Hypothalamus (tissue), 51 donors: ENCODE measurements around the gene NQO1.
"Not testable (repeated sequence)": the region's sequence is repeated elsewhere in the genome, so short reads cannot be mapped to it uniquely, and the experiment has no call there.

Source experiments
- DNase-seq, 51 donors: peaks; one replicate each; lab custom pipeline; 2025; lab: John Stamatoyannopoulos, UW

Gene NQO1

GRCh38 chr16:69744363-69745231, 18.2 kb upstream of the NQO1 start:
- DNase-seq, result no peak

DNA sequence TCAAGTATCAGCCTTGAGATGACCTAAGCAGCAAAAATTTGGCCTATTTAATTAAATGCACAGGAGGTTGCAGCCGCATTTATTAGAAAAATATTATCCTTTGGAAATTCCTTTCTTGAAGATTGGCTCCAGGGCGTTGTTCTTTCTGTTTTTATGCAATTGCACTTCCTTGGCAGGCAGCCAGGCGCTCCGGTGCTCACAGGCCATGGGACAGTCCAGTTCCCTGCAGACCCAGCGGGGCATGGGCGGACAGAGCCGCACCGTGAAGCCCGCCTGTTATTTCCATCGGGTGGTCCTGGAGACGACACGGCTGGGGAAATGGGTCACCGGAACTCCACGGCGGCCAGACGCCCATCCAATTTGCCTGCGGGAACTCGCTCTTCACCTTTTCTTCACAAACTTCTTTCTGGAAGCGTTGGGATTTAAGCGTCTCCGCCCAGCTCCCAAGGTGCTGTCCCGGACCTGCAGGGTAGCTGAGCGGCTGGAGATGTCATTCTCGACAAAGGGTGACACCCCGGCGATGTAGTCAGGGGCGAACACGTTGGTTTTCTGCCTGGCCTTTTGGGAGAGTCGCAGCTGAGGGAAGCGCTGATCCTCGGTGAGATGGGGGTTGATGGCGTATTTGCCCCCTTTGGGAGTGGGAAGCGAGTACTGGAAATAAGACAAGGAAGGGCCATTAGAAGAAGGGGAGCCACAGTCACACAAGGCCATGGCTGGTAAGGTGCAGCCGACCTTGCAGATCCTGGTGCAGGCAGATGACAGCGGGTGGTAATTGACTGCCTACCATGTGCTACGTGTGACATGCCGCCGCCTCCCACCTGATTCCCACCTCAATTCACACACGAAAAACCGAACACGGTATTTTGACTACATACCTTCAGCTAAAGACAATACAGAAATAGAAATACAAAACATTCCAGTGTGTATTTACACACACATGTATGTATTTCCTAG, 15.9 kb upstream of the NQO1 start:
- DNase-seq, result peak in 28 of 51 donors; percentile 2 to 49 (median 24)

- peak in 1 of 51 donors; percentile 27 for DNase-seq
Observed at GRCh38 chr16:69741519-69741918, 15.2 kb upstream of the NQO1 start.

DNA sequence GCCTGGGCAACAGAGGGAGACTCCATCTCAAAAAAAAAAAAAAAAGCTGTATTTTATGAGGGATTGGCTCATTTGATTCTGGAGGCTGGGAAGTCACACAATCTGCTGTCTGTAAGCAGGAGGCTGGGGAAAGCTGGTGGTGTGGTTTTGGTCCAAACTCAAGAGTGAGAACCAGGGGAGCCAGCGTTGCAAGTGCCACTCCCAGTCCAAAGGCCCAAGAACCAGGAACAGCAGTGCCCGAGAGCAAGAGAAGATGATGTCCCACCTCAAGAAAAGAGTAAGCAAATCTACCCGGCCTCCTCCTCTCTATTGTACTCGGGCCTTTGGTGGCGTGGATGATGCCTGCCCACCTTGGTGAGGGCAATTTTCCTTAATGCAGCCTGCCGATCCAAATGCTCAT, 5.7 kb upstream of the NQO1 start:
- no peak for DNase-seq

- DNase-seq, result not testable (repeated sequence)
Observed at GRCh38 chr16:69731280-69731679, 4.9 kb upstream of the NQO1 start.

GRCh38 chr16:69729030-69729429, 2.7 kb upstream of the NQO1 start:
- DNase-seq, result not testable (repeated sequence)

GRCh38 chr16:69727916-69728270, 1.5 kb upstream of the NQO1 start:
- peak in 35 of 51 donors; percentile 7 to 82 (median 50) for DNase-seq

GRCh38 chr16:69725480-69726312, 664 bp downstream of the NQO1 start:
- no peak for DNase-seq

DNA sequence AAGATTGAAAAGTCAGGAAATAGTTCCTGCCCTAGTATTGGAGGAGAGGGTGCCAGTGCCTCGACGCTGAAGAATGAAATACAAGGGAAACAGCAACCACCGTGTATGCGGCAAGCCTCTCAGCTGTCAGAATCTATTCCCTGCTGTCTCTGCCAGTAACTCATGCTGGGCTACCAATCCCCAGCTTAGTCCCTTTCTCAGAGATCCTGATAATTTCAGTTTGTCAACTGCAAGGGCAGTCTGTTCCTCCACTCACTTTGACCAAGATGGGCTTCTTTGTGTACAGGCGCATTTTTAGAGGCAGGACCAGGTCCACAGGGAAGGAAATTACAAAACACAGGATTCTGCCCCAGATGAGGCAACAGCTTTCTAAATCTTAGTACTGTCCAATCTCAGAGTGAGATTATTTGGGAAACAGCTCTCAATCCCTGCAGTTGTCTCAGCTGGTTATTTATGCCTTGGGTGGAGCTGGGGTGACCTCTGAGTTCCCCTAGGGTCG, 1.3 kb downstream of the NQO1 start:
- peak in 1 of 51 donors; percentile 18 for DNase-seq

DNA sequence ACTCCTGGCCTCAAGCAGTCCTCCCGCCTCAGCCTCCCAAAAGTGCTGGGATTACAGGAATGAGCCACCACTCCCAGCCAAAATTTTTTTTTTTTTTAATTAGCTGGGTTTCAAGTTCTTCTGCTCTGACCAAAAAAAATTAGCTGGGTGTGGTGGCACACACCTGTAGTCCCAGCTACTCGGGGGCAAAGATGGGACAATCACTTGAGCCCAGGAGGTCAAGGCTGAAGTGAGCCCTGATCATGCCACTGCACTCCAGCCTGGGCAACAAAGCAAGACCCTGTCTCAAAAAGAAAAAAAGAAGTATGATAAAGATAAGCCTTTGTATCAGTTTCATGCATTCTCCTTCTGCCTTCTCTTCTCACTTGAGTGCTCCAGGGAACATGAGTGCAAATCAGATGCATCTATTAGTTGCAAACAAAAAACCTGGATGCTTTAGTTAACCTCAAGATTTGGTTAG, 1.9 kb downstream of the NQO1 start:
- no peak for DNase-seq

GRCh38 chr16:69721441-69721957, 4.9 kb downstream of the NQO1 start:
- no peak for DNase-seq

GRCh38 chr16:69720822-69721430, 5.4 kb downstream of the NQO1 start:
- DNase-seq, result no peak

DNA sequence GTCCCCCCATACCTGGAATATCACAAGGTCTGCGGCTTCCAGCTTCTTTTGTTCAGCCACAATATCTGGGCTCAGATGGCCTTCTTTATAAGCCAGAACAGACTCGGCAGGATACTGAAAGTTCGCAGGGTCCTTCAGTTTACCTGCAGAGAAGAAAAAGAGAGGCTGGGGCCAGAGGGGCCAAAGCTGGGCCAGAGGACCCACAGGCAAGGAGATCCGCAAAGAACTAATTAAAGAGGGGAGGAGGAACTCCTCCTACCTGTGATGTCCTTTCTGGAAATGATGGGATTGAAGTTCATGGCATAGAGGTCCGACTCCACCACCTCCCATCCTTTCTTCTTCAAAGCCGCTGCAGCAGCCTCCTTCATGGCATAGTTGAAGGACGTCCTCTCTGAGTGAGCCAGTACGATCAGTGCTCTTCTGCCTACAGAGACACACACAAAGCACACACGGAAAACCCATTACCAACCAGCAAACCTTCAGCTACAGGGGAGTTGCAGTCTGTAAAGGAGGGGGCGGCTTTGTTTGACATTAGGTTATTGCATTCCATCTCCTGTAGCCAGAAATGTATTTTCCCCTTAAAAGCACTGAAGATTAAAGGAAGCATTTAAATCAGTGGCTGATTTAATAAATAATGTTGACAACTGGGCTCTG, 8.1 kb downstream of the NQO1 start:
- DNase-seq, result no peak

DNA sequence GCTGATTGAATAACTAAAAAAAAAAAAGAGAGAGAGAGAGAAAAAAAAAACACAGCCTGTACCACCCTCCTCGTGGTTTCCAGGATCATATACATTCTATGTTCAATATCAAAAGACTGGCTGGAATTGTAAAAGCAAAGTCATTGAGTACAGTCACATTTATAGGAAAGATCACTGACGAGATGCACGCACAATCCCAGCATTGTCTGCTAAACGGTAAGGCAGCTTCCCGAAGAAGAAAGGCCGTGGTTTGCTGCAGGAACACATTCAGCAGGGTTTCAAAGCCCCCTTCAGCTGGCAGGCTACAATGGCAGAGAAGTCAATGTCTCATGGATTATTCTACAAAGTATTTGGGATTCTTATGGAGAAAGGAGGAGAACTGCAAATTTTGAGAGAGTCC, 9.3 kb downstream of the NQO1 start:
- DNase-seq, result peak in 2 of 51 donors; percentile 5 to 12

- no peak for DNase-seq
Observed at GRCh38 chr16:69712914-69713581, 13.3 kb downstream of the NQO1 start.

- no peak for DNase-seq
Observed at GRCh38 chr16:69712277-69712676, 14.1 kb downstream of the NQO1 start.

DNA sequence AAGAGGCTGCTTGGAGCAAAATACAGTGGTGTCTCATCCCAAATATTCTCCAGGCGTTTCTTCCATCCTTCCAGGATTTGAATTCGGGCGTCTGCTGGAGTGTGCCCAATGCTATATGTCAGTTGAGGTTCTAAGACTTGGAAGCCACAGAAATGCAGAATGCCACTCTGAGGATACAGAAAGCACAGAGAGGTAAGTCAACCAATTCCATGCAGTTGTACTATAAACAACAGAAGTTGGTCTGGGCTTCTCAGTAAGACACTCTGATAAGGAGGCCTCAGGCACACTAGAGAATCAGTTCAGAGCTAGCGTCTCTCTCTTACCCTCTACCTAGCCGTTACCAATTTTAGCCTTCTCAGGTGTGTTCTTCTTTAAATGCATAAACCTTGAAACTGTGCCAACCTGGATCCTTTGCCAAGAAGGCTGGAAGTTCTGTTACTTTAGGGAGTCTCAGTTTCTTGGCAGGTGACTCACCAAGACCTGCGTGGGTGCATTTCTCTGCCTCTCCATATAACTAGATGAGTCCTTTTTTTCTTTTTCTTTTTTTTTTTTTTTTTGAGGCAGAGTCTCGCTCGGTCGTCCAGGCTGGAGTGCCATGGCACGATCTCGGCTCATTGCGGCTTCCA, 15.1 kb downstream of the NQO1 start:
- DNase-seq, result peak in 3 of 51 donors; percentile 7 to 56 (median 20)
